SK-MEL-5 (cell line): ENCODE data around the gene DEF6. TPM values are rescaled to one million over a fixed set of nuclear protein-coding genes. Genes with fewer than 3 reads are reported as not detected.
A peak's percentile ranks its signal among the peaks of the same experiment; 100 is the strongest.

Experiments
- DNase-seq: peaks from one replicate; pipeline ENCODE4 v3.0.0-alpha.2; 2016; ENCODE audit warnings: low read depth, low spot score
- in situ Hi-C: cut with HindIII; loops from 2 replicates; pipeline ENCODE4 v1.10.0; 2016; ENCODE audit warnings: low sequenced_read_pairs, high pct_unique_total_duplicates, low pct_unique_long_range_greater_than_20kb
- total RNA-seq: library from RNA; depleted of rRNA; stranded (reverse); fragments of >200 nt; shearing (Covaris generic); gene quantifications from 2 replicates; pipeline ENCODE4 v1.2.3, GENCODE V29; 2014

DEF6 gene
- total RNA-seq, 1 experiment from 2014 or later, result 0.71 TPM

GRCh38 chr6:35272005-35272404 lies 25.6 kb upstream of the DEF6 start:
- DNase-seq, result no peak
- in situ Hi-C loops, result no loop called here

- in situ Hi-C loops, result no loop called here
- DNase-seq, result no peak
Measured at GRCh38 chr6:35273822-35274559, 23.6 kb upstream of the DEF6 start.

- in situ Hi-C loops, result no loop called here
- no peak for DNase-seq
Measured at GRCh38 chr6:35275744-35276260, 21.8 kb upstream of the DEF6 start.

GRCh38 chr6:35278708-35279107 lies 18.9 kb upstream of the DEF6 start:
- no peak for DNase-seq
- in situ Hi-C loops, result no loop called here

GRCh38 chr6:35280903-35281302 lies 16.7 kb upstream of the DEF6 start:
- no peak for DNase-seq
- in situ Hi-C loops, result no loop called here

GRCh38 chr6:35282472-35282871 lies 15.1 kb upstream of the DEF6 start:
- in situ Hi-C loops, result no loop called here
- no peak for DNase-seq

GRCh38 chr6:35283361-35283760 lies 14.3 kb upstream of the DEF6 start:
- in situ Hi-C loops, result no loop called here

GRCh38 chr6:35287671-35288396 lies 9.8 kb upstream of the DEF6 start:
- no peak for DNase-seq
- in situ Hi-C loops, result no loop called here

More at GRCh38 chr6:35283361-35283760, 14.3 kb upstream of the DEF6 start:
- DNase-seq, result no peak

GRCh38 chr6:35288834-35289233 lies 8.8 kb upstream of the DEF6 start:
- in situ Hi-C loops, result no loop called here
- no peak for DNase-seq

- in situ Hi-C loops, result no loop called here
- DNase-seq, result no peak
Measured at GRCh38 chr6:35291491-35291890, 6.1 kb upstream of the DEF6 start.

- in situ Hi-C loops, result no loop called here
- DNase-seq, result no peak
Measured at GRCh38 chr6:35292494-35292893, 5.1 kb upstream of the DEF6 start.

- in situ Hi-C loops, result no loop called here
- DNase-seq, result no peak
Measured at GRCh38 chr6:35293681-35294080, 3.9 kb upstream of the DEF6 start.

- in situ Hi-C loops, result no loop called here
Measured at GRCh38 chr6:35294308-35294945, 3.2 kb upstream of the DEF6 start.

GRCh38 chr6:35295036-35295435 lies 2.6 kb upstream of the DEF6 start:
- in situ Hi-C loops, result no loop called here
- no peak for DNase-seq

More at GRCh38 chr6:35294308-35294945, 3.2 kb upstream of the DEF6 start:
- DNase-seq, result peak; percentile 52

GRCh38 chr6:35295521-35296315 lies 1.9 kb upstream of the DEF6 start:
- in situ Hi-C loops, result no loop called here
- no peak for DNase-seq

- in situ Hi-C loops, result no loop called here
- DNase-seq, result no peak
Measured at GRCh38 chr6:35296931-35297600, 552 bp upstream of the DEF6 start.

GRCh38 chr6:35298625-35299140 lies 1.1 kb downstream of the DEF6 start:
- in situ Hi-C loops, result no loop called here

More at GRCh38 chr6:35298625-35299140, 1.1 kb downstream of the DEF6 start:
- no peak for DNase-seq
